ENCODE data around the gene ZBTB7B. TPM values are rescaled to one million over a fixed set of nuclear protein-coding genes. Genes with fewer than 3 reads are reported as not detected.

The ZBTB7B gene
- total and polyA plus RNA-seq, 9 of the 15 experiments (the other 6 are each of a cell fraction or from before 2014, with no cell fraction given), result 0.04 to 46.5 (median 15.2) TPM

GRCh38 chr1:155004352-155005075 lies 1.9 kb downstream of the ZBTB7B start (continued):
- TF ChIP-seq, protein P1, sequence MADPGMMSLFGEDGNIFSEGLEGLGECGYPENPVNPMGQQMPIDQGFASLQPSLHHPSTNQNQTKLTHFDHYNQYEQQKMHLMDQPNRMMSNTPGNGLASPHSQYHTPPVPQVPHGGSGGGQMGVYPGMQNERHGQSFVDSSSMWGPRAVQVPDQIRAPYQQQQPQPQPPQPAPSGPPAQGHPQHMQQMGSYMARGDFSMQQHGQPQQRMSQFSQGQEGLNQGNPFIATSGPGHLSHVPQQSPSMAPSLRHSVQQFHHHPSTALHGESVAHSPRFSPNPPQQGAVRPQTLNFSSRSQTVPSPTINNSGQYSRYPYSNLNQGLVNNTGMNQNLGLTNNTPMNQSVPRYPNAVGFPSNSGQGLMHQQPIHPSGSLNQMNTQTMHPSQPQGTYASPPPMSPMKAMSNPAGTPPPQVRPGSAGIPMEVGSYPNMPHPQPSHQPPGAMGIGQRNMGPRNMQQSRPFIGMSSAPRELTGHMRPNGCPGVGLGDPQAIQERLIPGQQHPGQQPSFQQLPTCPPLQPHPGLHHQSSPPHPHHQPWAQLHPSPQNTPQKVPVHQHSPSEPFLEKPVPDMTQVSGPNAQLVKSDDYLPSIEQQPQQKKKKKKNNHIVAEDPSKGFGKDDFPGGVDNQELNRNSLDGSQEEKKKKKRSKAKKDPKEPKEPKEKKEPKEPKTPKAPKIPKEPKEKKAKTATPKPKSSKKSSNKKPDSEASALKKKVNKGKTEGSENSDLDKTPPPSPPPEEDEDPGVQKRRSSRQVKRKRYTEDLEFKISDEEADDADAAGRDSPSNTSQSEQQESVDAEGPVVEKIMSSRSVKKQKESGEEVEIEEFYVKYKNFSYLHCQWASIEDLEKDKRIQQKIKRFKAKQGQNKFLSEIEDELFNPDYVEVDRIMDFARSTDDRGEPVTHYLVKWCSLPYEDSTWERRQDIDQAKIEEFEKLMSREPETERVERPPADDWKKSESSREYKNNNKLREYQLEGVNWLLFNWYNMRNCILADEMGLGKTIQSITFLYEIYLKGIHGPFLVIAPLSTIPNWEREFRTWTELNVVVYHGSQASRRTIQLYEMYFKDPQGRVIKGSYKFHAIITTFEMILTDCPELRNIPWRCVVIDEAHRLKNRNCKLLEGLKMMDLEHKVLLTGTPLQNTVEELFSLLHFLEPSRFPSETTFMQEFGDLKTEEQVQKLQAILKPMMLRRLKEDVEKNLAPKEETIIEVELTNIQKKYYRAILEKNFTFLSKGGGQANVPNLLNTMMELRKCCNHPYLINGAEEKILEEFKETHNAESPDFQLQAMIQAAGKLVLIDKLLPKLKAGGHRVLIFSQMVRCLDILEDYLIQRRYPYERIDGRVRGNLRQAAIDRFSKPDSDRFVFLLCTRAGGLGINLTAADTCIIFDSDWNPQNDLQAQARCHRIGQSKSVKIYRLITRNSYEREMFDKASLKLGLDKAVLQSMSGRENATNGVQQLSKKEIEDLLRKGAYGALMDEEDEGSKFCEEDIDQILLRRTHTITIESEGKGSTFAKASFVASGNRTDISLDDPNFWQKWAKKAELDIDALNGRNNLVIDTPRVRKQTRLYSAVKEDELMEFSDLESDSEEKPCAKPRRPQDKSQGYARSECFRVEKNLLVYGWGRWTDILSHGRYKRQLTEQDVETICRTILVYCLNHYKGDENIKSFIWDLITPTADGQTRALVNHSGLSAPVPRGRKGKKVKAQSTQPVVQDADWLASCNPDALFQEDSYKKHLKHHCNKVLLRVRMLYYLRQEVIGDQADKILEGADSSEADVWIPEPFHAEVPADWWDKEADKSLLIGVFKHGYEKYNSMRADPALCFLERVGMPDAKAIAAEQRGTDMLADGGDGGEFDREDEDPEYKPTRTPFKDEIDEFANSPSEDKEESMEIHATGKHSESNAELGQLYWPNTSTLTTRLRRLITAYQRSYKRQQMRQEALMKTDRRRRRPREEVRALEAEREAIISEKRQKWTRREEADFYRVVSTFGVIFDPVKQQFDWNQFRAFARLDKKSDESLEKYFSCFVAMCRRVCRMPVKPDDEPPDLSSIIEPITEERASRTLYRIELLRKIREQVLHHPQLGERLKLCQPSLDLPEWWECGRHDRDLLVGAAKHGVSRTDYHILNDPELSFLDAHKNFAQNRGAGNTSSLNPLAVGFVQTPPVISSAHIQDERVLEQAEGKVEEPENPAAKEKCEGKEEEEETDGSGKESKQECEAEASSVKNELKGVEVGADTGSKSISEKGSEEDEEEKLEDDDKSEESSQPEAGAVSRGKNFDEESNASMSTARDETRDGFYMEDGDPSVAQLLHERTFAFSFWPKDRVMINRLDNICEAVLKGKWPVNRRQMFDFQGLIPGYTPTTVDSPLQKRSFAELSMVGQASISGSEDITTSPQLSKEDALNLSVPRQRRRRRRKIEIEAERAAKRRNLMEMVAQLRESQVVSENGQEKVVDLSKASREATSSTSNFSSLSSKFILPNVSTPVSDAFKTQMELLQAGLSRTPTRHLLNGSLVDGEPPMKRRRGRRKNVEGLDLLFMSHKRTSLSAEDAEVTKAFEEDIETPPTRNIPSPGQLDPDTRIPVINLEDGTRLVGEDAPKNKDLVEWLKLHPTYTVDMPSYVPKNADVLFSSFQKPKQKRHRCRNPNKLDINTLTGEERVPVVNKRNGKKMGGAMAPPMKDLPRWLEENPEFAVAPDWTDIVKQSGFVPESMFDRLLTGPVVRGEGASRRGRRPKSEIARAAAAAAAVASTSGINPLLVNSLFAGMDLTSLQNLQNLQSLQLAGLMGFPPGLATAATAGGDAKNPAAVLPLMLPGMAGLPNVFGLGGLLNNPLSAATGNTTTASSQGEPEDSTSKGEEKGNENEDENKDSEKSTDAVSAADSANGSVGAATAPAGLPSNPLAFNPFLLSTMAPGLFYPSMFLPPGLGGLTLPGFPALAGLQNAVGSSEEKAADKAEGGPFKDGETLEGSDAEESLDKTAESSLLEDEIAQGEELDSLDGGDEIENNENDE (IDR thresholded peaks at IDR 0.05; ENCODE audit: low read depth, low read length), result no peak
- no peak for TF ChIP-seq DIDO1 (tag; IDR thresholded peaks at IDR 0.05; ENCODE audit: low read depth)
- no peak for TF ChIP-seq GATAD2A (IDR thresholded peaks at IDR 0.05)
- TF ChIP-seq, protein P2, sequence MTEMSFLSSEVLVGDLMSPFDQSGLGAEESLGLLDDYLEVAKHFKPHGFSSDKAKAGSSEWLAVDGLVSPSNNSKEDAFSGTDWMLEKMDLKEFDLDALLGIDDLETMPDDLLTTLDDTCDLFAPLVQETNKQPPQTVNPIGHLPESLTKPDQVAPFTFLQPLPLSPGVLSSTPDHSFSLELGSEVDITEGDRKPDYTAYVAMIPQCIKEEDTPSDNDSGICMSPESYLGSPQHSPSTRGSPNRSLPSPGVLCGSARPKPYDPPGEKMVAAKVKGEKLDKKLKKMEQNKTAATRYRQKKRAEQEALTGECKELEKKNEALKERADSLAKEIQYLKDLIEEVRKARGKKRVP (CRISPR knock-in tag; IDR thresholded peaks at IDR 0.05), result peak; percentile 55
- no peak for TF ChIP-seq SMARCB1 (IDR thresholded peaks at IDR 0.05; ENCODE audit: insufficient read length, low read depth)
- no peak for TF ChIP-seq MXD1 (CRISPR knock-in tag; IDR thresholded peaks at IDR 0.05; ENCODE audit: borderline replicate concordance, poor library complexity, severe bottlenecking)
- peak; percentile 48; the same call in 1 of the 2 replicates for TF ChIP-seq SMARCA5 (IDR thresholded peaks at IDR 0.05)
- TF ChIP-seq ZNF444 (CRISPR knock-in tag; IDR thresholded peaks at IDR 0.05), result no peak
- no peak for TF ChIP-seq ELK1 (CRISPR knock-in tag; IDR thresholded peaks at IDR 0.05)
- no peak for TF ChIP-seq STAT5B (CRISPR knock-in tag; IDR thresholded peaks at IDR 0.05)
- TF ChIP-seq, protein P3, sequence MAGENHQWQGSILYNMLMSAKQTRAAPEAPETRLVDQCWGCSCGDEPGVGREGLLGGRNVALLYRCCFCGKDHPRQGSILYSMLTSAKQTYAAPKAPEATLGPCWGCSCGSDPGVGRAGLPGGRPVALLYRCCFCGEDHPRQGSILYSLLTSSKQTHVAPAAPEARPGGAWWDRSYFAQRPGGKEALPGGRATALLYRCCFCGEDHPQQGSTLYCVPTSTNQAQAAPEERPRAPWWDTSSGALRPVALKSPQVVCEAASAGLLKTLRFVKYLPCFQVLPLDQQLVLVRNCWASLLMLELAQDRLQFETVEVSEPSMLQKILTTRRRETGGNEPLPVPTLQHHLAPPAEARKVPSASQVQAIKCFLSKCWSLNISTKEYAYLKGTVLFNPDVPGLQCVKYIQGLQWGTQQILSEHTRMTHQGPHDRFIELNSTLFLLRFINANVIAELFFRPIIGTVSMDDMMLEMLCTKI (IDR thresholded peaks at IDR 0.05; ENCODE audit: partially characterized antibody), result no peak
- no peak for TF ChIP-seq CBX5 (IDR thresholded peaks at IDR 0.05; ENCODE audit: borderline replicate concordance, low read depth)

Data from K562 (cell line).